CD14-positive monocyte (primary cell): ENCODE measurements around the gene SYNPO2. TPM values are rescaled to one million over a fixed set of nuclear protein-coding genes. Genes with fewer than 3 reads are reported as not detected.

Experiments
- DNase-seq, 3 donors: peaks; one replicate each; pipeline ENCODE4 v3.0.0-alpha.2; 2011 to 2022
- H2AFZ ChIP-seq: 2 replicates; pipeline ENCODE4 v1.6.0; 2012; ENCODE audit warnings: mild to moderate bottlenecking, low read depth, low read length, inconsistent platforms; ENCODE audit not compliant: insufficient read depth, poor library complexity, severe bottlenecking
- H3K27ac ChIP-seq, 2 donors: 1 replicate in 1 of 2; 2 replicates in 1 of 2; pipeline ENCODE4 v1.5.1; 2012 to 2013; ENCODE audit warnings: low read length in 2 of 2, control low read depth in 1 of 2, inconsistent platforms in 1 of 2, low read depth in 1 of 2, mild to moderate bottlenecking in 1 of 2
- H3K27me3 ChIP-seq, 2 donors: one replicate each; pipeline versions ENCODE4 v1.6.0 to v1.6.1; 2011 to 2013; ENCODE audit warnings: low read length in 2 of 2; ENCODE audit not compliant: control insufficient read depth in 2 of 2, insufficient read depth in 2 of 2
- H3K36me3 ChIP-seq, 2 donors: replicated peaks in 1 of 2; 1 replicate in 1 of 2; 2 replicates in 1 of 2; pipeline versions ENCODE4 v1.5.1 to v1.6.1; 2012 to 2013; ENCODE audit warnings: low read length in 2 of 2, control low read depth in 1 of 2, inconsistent platforms in 1 of 2, mild to moderate bottlenecking in 1 of 2; ENCODE audit not compliant: insufficient read depth in 2 of 2, control insufficient read depth in 1 of 2
- H3K4me1 ChIP-seq, 2 donors: 1 replicate in 1 of 2; 2 replicates in 1 of 2; pipeline versions ENCODE4 v1.5.1 to v1.6.1; 2012 to 2013; ENCODE audit warnings: low read length in 2 of 2, control low read depth in 1 of 2, inconsistent platforms in 1 of 2, mild to moderate bottlenecking in 1 of 2, moderate library complexity in 1 of 2; ENCODE audit not compliant: insufficient read depth in 2 of 2, control insufficient read depth in 1 of 2
- H3K4me2 ChIP-seq: replicated peaks from 2 replicates; pipeline ENCODE3; 2012; ENCODE audit warnings: low read length, moderate library complexity, mild to moderate bottlenecking; ENCODE audit not compliant: poor library complexity, severe bottlenecking; ENCODE audit errors: extremely low read depth
- H3K4me3 ChIP-seq, 3 experiments: fragments of 200-600 bp in 1 of 3; sonication (generic) in 1 of 3; replicated peaks in 1 of 3; 1 replicate in 2 of 3; 2 replicates in 1 of 3; pipeline ENCODE4 v1.5.1; 2011 to 2013; ENCODE audit warnings: low read length in 3 of 3, mild to moderate bottlenecking in 3 of 3, control low read depth in 2 of 3, low read depth in 2 of 3, inconsistent platforms in 1 of 3, moderate library complexity in 1 of 3
- H3K79me2 ChIP-seq: 2 replicates; pipeline ENCODE4 v1.6.0; 2012; ENCODE audit warnings: mild to moderate bottlenecking, control low read depth, inconsistent platforms, low read length, moderate library complexity; ENCODE audit not compliant: insufficient read depth
- H3K9ac ChIP-seq: 2 replicates; pipeline ENCODE4 v1.6.0; 2017; ENCODE audit warnings: low read length, mild to moderate bottlenecking; ENCODE audit not compliant: insufficient read depth, poor library complexity, severe bottlenecking
- H3K9me3 ChIP-seq, 2 donors: replicated peaks in 1 of 2; 1 replicate in 1 of 2; 2 replicates in 1 of 2; pipeline versions ENCODE4 v1.5.1 to v1.6.1; 2012 to 2013; ENCODE audit warnings: low read length in 2 of 2, control low read depth in 1 of 2; ENCODE audit not compliant: control insufficient read depth in 1 of 2, insufficient read depth in 1 of 2
- H4K20me1 ChIP-seq: 2 replicates; pipeline ENCODE4 v1.6.0; 2012; ENCODE audit warnings: mild to moderate bottlenecking, low read length, control low read depth, moderate library complexity; ENCODE audit not compliant: insufficient read depth
- H3K27ac Mint-ChIP-seq, 7 donors: one replicate each; pipeline ENCODE4 v1.8.0; 2020; ENCODE audit warnings: mild to moderate bottlenecking in 7 of 7, mixed read lengths in 7 of 7, moderate library complexity in 6 of 7, inconsistent platforms in 2 of 7
- H3K27me3 Mint-ChIP-seq, 3 donors: one replicate each; pipeline ENCODE4 v1.8.0; 2021 to 2022; ENCODE audit warnings: low read depth in 3 of 3, mild to moderate bottlenecking in 3 of 3, mixed read lengths in 3 of 3, moderate library complexity in 3 of 3, inconsistent platforms in 1 of 3
- H3K36me3 Mint-ChIP-seq, 2 donors: one replicate each; pipeline ENCODE4 v1.8.0; 2020; ENCODE audit warnings: mixed read lengths in 2 of 2, inconsistent platforms in 1 of 2, mild to moderate bottlenecking in 1 of 2
- H3K4me1 Mint-ChIP-seq: one replicate; pipeline ENCODE4 v1.8.0; 2020; ENCODE audit warnings: mild to moderate bottlenecking, mixed read lengths
- H3K4me3 Mint-ChIP-seq, 2 donors: one replicate each; pipeline ENCODE4 v1.8.0; 2020; ENCODE audit warnings: mild to moderate bottlenecking in 2 of 2, mixed read lengths in 2 of 2, moderate library complexity in 1 of 2
- H3K9me3 Mint-ChIP-seq, 7 donors: one replicate each; pipeline ENCODE4 v1.8.0; 2020 to 2022; ENCODE audit warnings: mixed read lengths in 7 of 7, mild to moderate bottlenecking in 6 of 7, moderate library complexity in 6 of 7, inconsistent platforms in 2 of 7
- WGBS: methylation state at CpG from one replicate; pipeline ENCODE4 v1.1.5; 2013; ENCODE audit warnings: missing lambda C conversion rate; ENCODE audit not compliant: insufficient coverage; 5-methylcytosine and 5-hydroxymethylcytosine counted together
- intact Hi-C, 2 donors: fragments of 100-400 bp; cut with micrococcal nuclease; formaldehyde crosslinking; loops; one replicate each; pipeline versions ENCODE4 v1.15.0 to v1.15.1; 2023
- polyA plus RNA-seq, 3 donors: library from polyadenylated mRNA; depleted of rRNA in 1 of 3; unstranded in 2 of 3; stranded (reverse) in 1 of 3; fragments of 300-500 nt in 2 of 3; fragments of >200 nt in 1 of 3; fragmentation: Illumina TruSeq in 2 of 3; gene quantifications; 1 replicate in 2 of 3; 2 replicates in 1 of 3; pipeline ENCODE4 v1.2.3, GENCODE V29; 2012 to 2021
- TF ChIP-seq, protein P1 (sequence below): fragments of 200-600 bp; IDR thresholded peaks from one replicate; pipeline ENCODE4 v1.8.0; 2022; ENCODE audit warnings: antibody characterized with exemption, mild to moderate bottlenecking

The SYNPO2 gene
- polyA plus RNA-seq, 3 donors: 0.04 TPM; not detected in 2

DNA sequence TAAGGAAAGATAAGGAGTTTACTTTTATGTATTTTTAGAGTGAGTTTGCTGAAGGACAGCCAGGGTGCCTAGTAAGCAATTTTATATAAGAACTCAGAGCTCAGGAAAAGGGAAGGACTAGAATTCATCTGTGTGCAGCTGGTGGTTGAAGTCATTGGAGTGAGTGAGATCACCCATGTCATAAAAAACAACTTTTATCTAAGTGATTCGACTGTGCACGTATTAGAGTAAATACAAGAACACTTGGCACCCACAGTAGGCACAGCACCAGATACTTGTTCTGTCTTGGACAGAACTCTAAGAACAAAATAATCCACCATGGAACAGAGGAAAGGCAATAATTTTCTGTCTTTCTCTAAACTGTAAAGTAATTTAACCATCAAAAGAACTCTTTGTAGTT lies 31.6 kb downstream of the SYNPO2 start:
- Histone ChIP-seq H3K9me3 (no peaks in the 10 kb centered on the region), H3K4me3 (no peak overlapping the region), H3K36me3 (no peaks in the 10 kb centered on the region), H3K27me3 (no peaks in the 10 kb centered on the region), H2AFZ (no peak overlapping the region), H3K27ac (no peak overlapping the region), H3K4me1 (no peaks in the 10 kb centered on the region), H3K4me2 (no peak overlapping the region), H3K9ac (no peak overlapping the region), H3K79me2 (no peaks in the 10 kb centered on the region), H4K20me1 (no peaks in the 10 kb centered on the region)
- Mint-ChIP-seq H3K27me3 (peaks cover 3 to 8% (median 5%) of the 10 kb centered on the region in 3 donors), H3K36me3 (no peaks in the 10 kb centered on the region), H3K4me1 (peaks cover 3% of the 10 kb centered on the region), H3K27ac (no peak overlapping the region), H3K9me3 (no peaks in the 10 kb centered on the region), H3K4me3 (no peak overlapping the region)
- intact Hi-C loops: no loop called here
- no peak for DNase-seq
- TF ChIP-seq, protein P1, sequence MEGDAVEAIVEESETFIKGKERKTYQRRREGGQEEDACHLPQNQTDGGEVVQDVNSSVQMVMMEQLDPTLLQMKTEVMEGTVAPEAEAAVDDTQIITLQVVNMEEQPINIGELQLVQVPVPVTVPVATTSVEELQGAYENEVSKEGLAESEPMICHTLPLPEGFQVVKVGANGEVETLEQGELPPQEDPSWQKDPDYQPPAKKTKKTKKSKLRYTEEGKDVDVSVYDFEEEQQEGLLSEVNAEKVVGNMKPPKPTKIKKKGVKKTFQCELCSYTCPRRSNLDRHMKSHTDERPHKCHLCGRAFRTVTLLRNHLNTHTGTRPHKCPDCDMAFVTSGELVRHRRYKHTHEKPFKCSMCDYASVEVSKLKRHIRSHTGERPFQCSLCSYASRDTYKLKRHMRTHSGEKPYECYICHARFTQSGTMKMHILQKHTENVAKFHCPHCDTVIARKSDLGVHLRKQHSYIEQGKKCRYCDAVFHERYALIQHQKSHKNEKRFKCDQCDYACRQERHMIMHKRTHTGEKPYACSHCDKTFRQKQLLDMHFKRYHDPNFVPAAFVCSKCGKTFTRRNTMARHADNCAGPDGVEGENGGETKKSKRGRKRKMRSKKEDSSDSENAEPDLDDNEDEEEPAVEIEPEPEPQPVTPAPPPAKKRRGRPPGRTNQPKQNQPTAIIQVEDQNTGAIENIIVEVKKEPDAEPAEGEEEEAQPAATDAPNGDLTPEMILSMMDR: no peak
- WGBS: no CpG with 5 or more reads among the region's 2 CpGs

DNA sequence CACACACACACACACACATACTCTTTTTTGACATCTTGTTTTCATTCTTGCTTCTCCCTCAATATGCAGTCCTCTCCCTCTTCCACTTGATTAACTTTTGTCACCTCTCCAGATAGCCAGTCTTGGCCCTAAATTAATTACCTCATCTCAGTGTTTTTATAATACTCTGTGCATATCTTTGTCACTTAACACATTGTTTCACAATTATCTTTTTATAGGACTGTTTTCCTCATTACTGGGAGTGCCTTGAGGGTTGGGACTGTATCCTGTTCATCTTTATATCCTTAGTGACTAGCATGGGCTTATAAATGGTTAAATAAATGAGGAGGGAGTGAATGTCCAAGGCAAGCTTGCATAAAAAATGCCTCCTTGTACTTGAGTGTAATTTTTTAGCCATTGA lies 33.1 kb downstream of the SYNPO2 start:
- Histone ChIP-seq H2AFZ (no peak overlapping the region), H3K9me3 (no peaks in the 10 kb centered on the region), H3K4me3 (no peak overlapping the region), H3K4me2 (no peak overlapping the region), H3K27me3 (no peaks in the 10 kb centered on the region), H3K4me1 (no peaks in the 10 kb centered on the region), H3K36me3 (no peaks in the 10 kb centered on the region), H3K9ac (no peak overlapping the region), H3K79me2 (no peaks in the 10 kb centered on the region), H4K20me1 (no peaks in the 10 kb centered on the region), H3K27ac (no peak overlapping the region)
- H3K4me3 Mint-ChIP-seq: no peak overlapping the region
- H3K4me1 Mint-ChIP-seq: peaks cover under 1% of the 10 kb centered on the region
- no peak for DNase-seq
- no peaks in the 10 kb centered on the region for H3K36me3 Mint-ChIP-seq
- TF ChIP-seq, protein P1: no peak
- no peaks in the 10 kb centered on the region for H3K9me3 Mint-ChIP-seq
- intact Hi-C loops: no loop called here
- no peak overlapping the region for H3K27ac Mint-ChIP-seq
- H3K27me3 Mint-ChIP-seq: peaks cover 3 to 8% (median 6%) of the 10 kb centered on the region in 3 donors
